Chondrocyte (in vitro differentiated cells): ENCODE results near the gene ZBTB44. TPM values are rescaled to one million over a fixed set of nuclear protein-coding genes. Genes with fewer than 3 reads are reported as not detected.

ENCODE experiments used
- DNase-seq: peaks from one replicate; pipeline ENCODE4 v3.0.0; 2021; ENCODE audit warnings: mixed read lengths, low spot score
- H3K27ac Mint-ChIP-seq: one replicate; pipeline ENCODE4 v1.8.0; 2021; ENCODE audit warnings: mild to moderate bottlenecking, moderate library complexity, mixed read lengths; ENCODE audit not compliant: unreplicated experiment
- H3K27me3 Mint-ChIP-seq: 2 replicates; pipeline ENCODE4 v1.8.0; 2021; ENCODE audit warnings: low read depth, mixed read lengths
- H3K36me3 Mint-ChIP-seq: 2 replicates; pipeline ENCODE4 v1.8.0; 2021; ENCODE audit warnings: low read depth, mixed read lengths
- H3K4me1 Mint-ChIP-seq: 2 replicates; pipeline ENCODE4 v1.8.0; 2021; ENCODE audit warnings: low read depth, mild to moderate bottlenecking, mixed read lengths
- H3K4me3 Mint-ChIP-seq: one replicate; pipeline ENCODE4 v1.8.0; 2021; ENCODE audit warnings: mild to moderate bottlenecking, moderate library complexity, mixed read lengths; ENCODE audit not compliant: unreplicated experiment
- H3K9me3 Mint-ChIP-seq: 2 replicates; pipeline ENCODE4 v1.8.0; 2021; ENCODE audit warnings: low read depth, mixed read lengths
- total RNA-seq: library from RNA; stranded (reverse); gene quantifications from 3 replicates; pipeline ENCODE4 v1.2.1, GENCODE V29; 2021
- TF ChIP-seq, protein P1 (sequence below): fragments of 200-600 bp; sonication (generic); IDR thresholded peaks from 2 replicates; pipeline ENCODE4 v1.5.0; 2021; ENCODE audit warnings: antibody characterized with exemption, mild to moderate bottlenecking, moderate library complexity

Gene ZBTB44
- total RNA-seq, 1 donor from 2014 or later: 21.2 TPM

DNA sequence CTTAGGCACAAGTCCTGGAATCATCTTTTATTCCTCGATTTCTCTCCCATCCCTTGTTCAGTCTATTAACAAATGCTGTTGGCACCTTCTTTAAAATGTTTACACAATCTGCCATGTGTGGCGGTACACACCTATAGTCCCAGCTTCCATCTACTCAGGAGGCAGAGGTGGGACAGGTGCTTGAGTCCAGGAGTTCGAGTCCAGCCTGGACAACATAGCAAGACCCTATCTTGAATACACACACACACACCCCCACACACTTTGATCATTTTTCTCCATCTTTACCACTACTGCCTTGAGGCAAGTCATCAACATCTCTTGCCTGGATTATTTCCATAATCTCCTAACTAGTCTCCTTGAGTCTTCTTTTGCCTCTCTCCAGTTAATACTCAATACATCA lies 13.7 kb upstream of the ZBTB44 start:
- TF ChIP-seq, protein P1, sequence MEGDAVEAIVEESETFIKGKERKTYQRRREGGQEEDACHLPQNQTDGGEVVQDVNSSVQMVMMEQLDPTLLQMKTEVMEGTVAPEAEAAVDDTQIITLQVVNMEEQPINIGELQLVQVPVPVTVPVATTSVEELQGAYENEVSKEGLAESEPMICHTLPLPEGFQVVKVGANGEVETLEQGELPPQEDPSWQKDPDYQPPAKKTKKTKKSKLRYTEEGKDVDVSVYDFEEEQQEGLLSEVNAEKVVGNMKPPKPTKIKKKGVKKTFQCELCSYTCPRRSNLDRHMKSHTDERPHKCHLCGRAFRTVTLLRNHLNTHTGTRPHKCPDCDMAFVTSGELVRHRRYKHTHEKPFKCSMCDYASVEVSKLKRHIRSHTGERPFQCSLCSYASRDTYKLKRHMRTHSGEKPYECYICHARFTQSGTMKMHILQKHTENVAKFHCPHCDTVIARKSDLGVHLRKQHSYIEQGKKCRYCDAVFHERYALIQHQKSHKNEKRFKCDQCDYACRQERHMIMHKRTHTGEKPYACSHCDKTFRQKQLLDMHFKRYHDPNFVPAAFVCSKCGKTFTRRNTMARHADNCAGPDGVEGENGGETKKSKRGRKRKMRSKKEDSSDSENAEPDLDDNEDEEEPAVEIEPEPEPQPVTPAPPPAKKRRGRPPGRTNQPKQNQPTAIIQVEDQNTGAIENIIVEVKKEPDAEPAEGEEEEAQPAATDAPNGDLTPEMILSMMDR: no peak
- no peak for DNase-seq
- Mint-ChIP-seq H3K27me3 (peaks cover 2% of the 10 kb centered on the region), H3K9me3 (peaks cover 3% of the 10 kb centered on the region), H3K4me1 (no peaks in the 10 kb centered on the region), H3K4me3 (no peak overlapping the region), H3K27ac (no peak overlapping the region), H3K36me3 (peaks cover 3% of the 10 kb centered on the region)

DNA sequence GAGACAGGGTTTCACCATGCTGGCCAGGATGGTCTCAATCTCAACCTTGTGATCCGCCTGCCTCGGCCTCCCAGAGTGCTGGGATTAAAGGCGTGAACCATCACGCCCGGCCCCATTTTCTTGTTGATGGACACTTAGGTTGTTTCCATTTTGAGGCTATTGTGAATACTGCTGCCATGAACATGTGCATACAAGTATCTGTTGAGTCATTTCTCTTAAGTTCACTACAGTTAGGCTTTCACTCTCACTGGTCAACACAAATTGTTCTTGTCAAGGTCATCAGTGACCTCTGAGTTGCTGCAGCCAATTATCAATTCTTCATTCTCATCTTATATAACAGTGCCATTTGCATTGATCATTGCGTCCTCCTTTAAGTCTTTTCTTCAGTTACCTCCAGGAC lies 13.0 kb upstream of the ZBTB44 start:
- Mint-ChIP-seq H3K27me3 (peaks cover 2% of the 10 kb centered on the region), H3K27ac (no peak overlapping the region), H3K4me1 (no peaks in the 10 kb centered on the region), H3K9me3 (peaks cover 6% of the 10 kb centered on the region), H3K36me3 (peaks cover 3% of the 10 kb centered on the region), H3K4me3 (no peak overlapping the region)
- DNase-seq: no peak
- TF ChIP-seq, protein P1: no peak

- TF ChIP-seq, protein P1: no peak
- Mint-ChIP-seq H3K27me3 (peaks cover 2% of the 10 kb centered on the region), H3K9me3 (peaks cover 17% of the 10 kb centered on the region), H3K27ac (no peak overlapping the region), H3K36me3 (peaks cover 4% of the 10 kb centered on the region), H3K4me1 (peaks cover 8% of the 10 kb centered on the region), H3K4me3 (no peak overlapping the region)
- no peak for DNase-seq
Observed at GRCh38 chr11:130325691-130326090, 11.0 kb upstream of the ZBTB44 start.

- no peak for DNase-seq
- peaks cover 2% of the 10 kb centered on the region for H3K27me3 Mint-ChIP-seq
- peaks cover 6% of the 10 kb centered on the region for H3K36me3 Mint-ChIP-seq
- TF ChIP-seq, protein P1: no peak
- H3K4me3 Mint-ChIP-seq: no peak overlapping the region
- H3K9me3 Mint-ChIP-seq: peaks cover 20% of the 10 kb centered on the region
- peaks cover 12% of the 10 kb centered on the region for H3K4me1 Mint-ChIP-seq
- H3K27ac Mint-ChIP-seq: no peak overlapping the region
Observed at GRCh38 chr11:130323452-130324450, 9.0 kb upstream of the ZBTB44 start.

DNA sequence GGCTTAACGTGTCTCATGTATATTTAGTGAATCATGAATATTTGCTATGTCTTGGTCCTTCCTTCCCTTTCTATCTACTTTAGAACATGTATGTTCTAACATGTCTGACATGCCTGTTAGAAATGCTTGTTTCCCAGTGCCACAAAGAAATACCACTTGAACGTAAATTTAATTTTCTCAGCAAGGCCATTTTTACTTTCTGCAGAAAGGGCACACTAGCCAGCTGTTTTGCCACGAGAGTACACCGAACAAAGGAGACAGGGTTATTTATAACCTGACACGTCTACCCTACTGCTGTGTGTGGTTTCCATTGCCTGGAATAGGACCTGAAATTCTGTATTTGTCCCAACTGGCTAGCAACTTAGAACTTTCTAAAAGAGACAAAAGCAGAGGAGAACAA lies 7.4 kb upstream of the ZBTB44 start:
- TF ChIP-seq, protein P1: no peak
- Mint-ChIP-seq H3K4me3 (no peak overlapping the region), H3K36me3 (peaks cover 3% of the 10 kb centered on the region), H3K9me3 (peaks cover 18% of the 10 kb centered on the region), H3K27ac (peak overlapping the region; percentile 33), H3K27me3 (no peaks in the 10 kb centered on the region), H3K4me1 (peaks cover 23% of the 10 kb centered on the region)
- no peak for DNase-seq
